OCI-LY7 (cell line): ENCODE data around the gene LRRC74A. TPM values are rescaled to one million over a fixed set of nuclear protein-coding genes. Genes with fewer than 3 reads are reported as not detected.

Source experiments
- BruUV-seq: library from RNA; stranded (reverse); fragments of 400-500 nt; replicated peaks from 2 replicates; lab custom pipeline; 2021; lab: Mats Ljungman, UMichigan
- CTCF ChIA-PET: fragments of 300-600 bp; sonication (Branson Sonifier 250); formaldehyde crosslinking; loops from one replicate; lab custom pipeline; 2022; ENCODE audit warnings: antibody characterized with exemption; ENCODE audit not compliant: unreplicated experiment; lab: Charles Lee
- POLR2A ChIA-PET: fragments of 300-600 bp; sonication (Branson Sonifier 250); formaldehyde crosslinking; loops from one replicate; lab custom pipeline; 2022; ENCODE audit warnings: antibody characterized with exemption; lab: Charles Lee
- DNase-seq: peaks from one replicate; pipeline ENCODE4 v3.0.0-alpha.2; 2015; ENCODE audit warnings: low spot score
- H2AFZ ChIP-seq: fragments of 200-600 bp; sonication (generic), shearing (Covaris generic); 2 replicates; pipeline ENCODE4 v1.6.1; 2014; ENCODE audit warnings: mild to moderate bottlenecking, antibody characterized with exemption, low read length, moderate library complexity
- H3K27ac ChIP-seq: fragments of 200-600 bp; sonication (generic); 2 replicates; pipeline ENCODE4 v1.5.1; 2014; ENCODE audit warnings: mixed run types, low read depth, mild to moderate bottlenecking, moderate library complexity, low read length, inconsistent platforms; ENCODE audit not compliant: poor library complexity, severe bottlenecking
- H3K36me3 ChIP-seq: fragments of 200-600 bp; sonication (generic); 2 replicates; pipeline ENCODE4 v1.6.1; 2014; ENCODE audit warnings: mild to moderate bottlenecking, antibody characterized with exemption, low read length, moderate library complexity, mixed read lengths; ENCODE audit not compliant: insufficient read depth
- H3K4me1 ChIP-seq: fragments of 200-600 bp; sonication (generic); 2 replicates; pipeline ENCODE4 v1.5.1; 2014; ENCODE audit warnings: mild to moderate bottlenecking, low read length; ENCODE audit not compliant: insufficient read depth, poor library complexity, severe bottlenecking
- H3K4me2 ChIP-seq: fragments of 200-600 bp; sonication (generic); 2 replicates; pipeline ENCODE4 v1.6.1; 2014; ENCODE audit warnings: mild to moderate bottlenecking, low read length
- H3K4me3 ChIP-seq: fragments of 200-600 bp; sonication (generic); 2 replicates; pipeline ENCODE4 v1.5.1; 2014; ENCODE audit warnings: mild to moderate bottlenecking, low read depth, low read length; ENCODE audit not compliant: poor library complexity, severe bottlenecking
- H3K79me2 ChIP-seq: fragments of 200-600 bp; sonication (generic); 2 replicates; pipeline ENCODE4 v1.6.1; 2016; ENCODE audit warnings: low read depth, mild to moderate bottlenecking, low read length, moderate library complexity, mixed read lengths; ENCODE audit not compliant: insufficient read depth
- H3K9me2 ChIP-seq: fragments of 200-600 bp; sonication (generic); 2 replicates; pipeline ENCODE4 v1.6.1; 2016; ENCODE audit warnings: mild to moderate bottlenecking, low read length, mixed read lengths; ENCODE audit not compliant: insufficient read depth
- H3K9me3 ChIP-seq: fragments of 200-600 bp; sonication (generic); 2 replicates; pipeline ENCODE4 v1.6.1; 2014; ENCODE audit warnings: mild to moderate bottlenecking, mixed run types, low read length, mixed read lengths
- H4K20me1 ChIP-seq: fragments of 200-600 bp; sonication (generic); 2 replicates; pipeline ENCODE4 v1.6.1; 2014; ENCODE audit warnings: mild to moderate bottlenecking, antibody characterized with exemption, low read length, moderate library complexity, mixed read lengths; ENCODE audit not compliant: insufficient read depth
- CTCF ChIP-seq: fragments of 200-600 bp; sonication (generic); conservative IDR thresholded peaks from 2 replicates; pipeline ENCODE4 v1.5.1; 2014; ENCODE audit warnings: mild to moderate bottlenecking, antibody characterized with exemption, low read length, moderate library complexity, mixed read lengths
- EZH2phosphoT487 ChIP-seq: fragments of 200-600 bp; sonication (generic); IDR thresholded peaks from 2 replicates; pipeline ENCODE4 v1.6.1; 2018; ENCODE audit warnings: low read depth, borderline replicate concordance, mild to moderate bottlenecking, mixed run types, antibody characterized with exemption, low read length, moderate library complexity, mixed read lengths
- intact Hi-C: fragments of 100-400 bp; cut with micrococcal nuclease; formaldehyde crosslinking; loops from one replicate; pipeline ENCODE4 v1.10.0; 2022; ENCODE audit not compliant: unreplicated experiment
- total RNA-seq, 2 experiments: library from RNA; depleted of rRNA in 1 of 2; stranded (reverse); fragments of >200 nt in 1 of 2; shearing (Covaris generic) in 1 of 2; gene quantifications; 2 replicates each; pipeline ENCODE4 v1.2.3, GENCODE V29; 2014 to 2022

The LRRC74A gene
- total RNA-seq, 2 experiments from 2014 or later, result not detected

- ChIA-PET CTCF (no interaction called here), POLR2A (no interaction called here)
- Histone ChIP-seq H2AFZ (no peak overlapping the region), H3K4me3 (no peak overlapping the region), H3K27ac (no peak overlapping the region), H3K79me2 (no peaks in the 10 kb centered on the region), H3K4me1 (no peaks in the 10 kb centered on the region), H4K20me1 (no peaks in the 10 kb centered on the region), H3K9me3 (no peaks in the 10 kb centered on the region), H3K9me2 (no peaks in the 10 kb centered on the region), H3K36me3 (peaks cover 57% of the 10 kb centered on the region), H3K4me2 (no peak overlapping the region)
- TF ChIP-seq CTCF (no peak), EZH2phosphoT487 (no peak)
- intact Hi-C loops, result no loop called here
- DNase-seq, result no peak
- no TSS peak for BruUV-seq
Measured at GRCh38 chr14:76792422-76792821, 33.8 kb upstream of the LRRC74A start.

DNA sequence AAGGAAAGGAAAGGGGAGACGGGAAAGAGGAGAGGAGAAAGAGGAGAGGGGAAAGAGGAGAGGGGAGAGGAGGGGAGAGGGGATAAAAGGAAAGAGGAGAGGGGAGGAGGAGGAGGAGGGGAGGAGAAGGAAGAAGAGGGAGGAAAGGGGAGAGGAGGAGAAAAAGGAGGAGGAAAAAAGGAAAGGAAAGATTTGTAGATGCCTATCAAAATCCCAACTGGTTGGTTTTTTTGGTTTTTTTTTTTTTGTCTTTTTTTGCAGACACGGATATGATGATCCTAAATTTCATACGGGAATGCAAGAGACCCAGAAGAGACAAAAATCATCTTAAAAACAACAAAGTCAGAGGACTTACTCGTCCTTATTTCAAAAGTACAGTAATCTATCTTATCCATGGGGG is 32.9 kb upstream of the LRRC74A start:
- Histone ChIP-seq H3K36me3 (peaks cover 54% of the 10 kb centered on the region), H3K27ac (no peak overlapping the region), H2AFZ (no peak overlapping the region), H3K9me3 (no peaks in the 10 kb centered on the region), H3K4me1 (no peaks in the 10 kb centered on the region), H4K20me1 (no peaks in the 10 kb centered on the region), H3K4me2 (no peak overlapping the region), H3K9me2 (no peaks in the 10 kb centered on the region), H3K79me2 (no peaks in the 10 kb centered on the region), H3K4me3 (no peak overlapping the region)
- TF ChIP-seq EZH2phosphoT487 (no peak), CTCF (no peak)
- BruUV-seq, result no TSS peak
- ChIA-PET POLR2A (no interaction called here), CTCF (no interaction called here)
- no peak for DNase-seq
- intact Hi-C loops, result no loop called here

- TF ChIP-seq EZH2phosphoT487 (no peak), CTCF (no peak)
- DNase-seq, result no peak
- Histone ChIP-seq H3K4me1 (no peaks in the 10 kb centered on the region), H4K20me1 (no peaks in the 10 kb centered on the region), H3K79me2 (no peaks in the 10 kb centered on the region), H3K4me2 (no peak overlapping the region), H3K9me3 (no peaks in the 10 kb centered on the region), H3K27ac (no peak overlapping the region), H2AFZ (no peak overlapping the region), H3K36me3 (peaks cover 54% of the 10 kb centered on the region), H3K4me3 (no peak overlapping the region), H3K9me2 (no peaks in the 10 kb centered on the region)
- ChIA-PET POLR2A (no interaction called here), CTCF (interaction anchor here (0.6 kb wide), 1 partner anchor 271 kb away, joined by 3 read pairs; no protein-coding TSS in a partner anchor)
- BruUV-seq, result no TSS peak
- intact Hi-C loops, result no loop called here
Measured at GRCh38 chr14:76793956-76794355, 32.3 kb upstream of the LRRC74A start.
